T-helper 2 cell treated with Interferon-gamma antibody and Interleukin-4, amounts not matched to agents 5 μg/mL and 100 μg/mL, for 36 hours (primary cell): ENCODE results near the gene VANGL2.

Experiments
- DNase-seq: peaks from one replicate; pipeline ENCODE4 v3.0.0; 2021; ENCODE audit warnings: low spot score
- H3K27ac Mint-ChIP-seq: one replicate; pipeline ENCODE4 v1.8.0; 2021; ENCODE audit warnings: mild to moderate bottlenecking, mixed read lengths
- H3K27me3 Mint-ChIP-seq: one replicate; pipeline ENCODE4 v1.8.0; 2021; ENCODE audit warnings: low read depth, mixed read lengths
- H3K36me3 Mint-ChIP-seq: one replicate; pipeline ENCODE4 v1.8.0; 2021; ENCODE audit warnings: low read depth, mixed read lengths
- H3K4me1 Mint-ChIP-seq: one replicate; pipeline ENCODE4 v1.8.0; 2021; ENCODE audit warnings: low read depth, mixed read lengths
- H3K4me3 Mint-ChIP-seq: one replicate; pipeline ENCODE4 v1.8.0; 2022; ENCODE audit warnings: mild to moderate bottlenecking, moderate library complexity, mixed read lengths
- H3K9me3 Mint-ChIP-seq: one replicate; pipeline ENCODE4 v1.8.0; 2021; ENCODE audit warnings: mixed read lengths

The VANGL2 gene

DNA sequence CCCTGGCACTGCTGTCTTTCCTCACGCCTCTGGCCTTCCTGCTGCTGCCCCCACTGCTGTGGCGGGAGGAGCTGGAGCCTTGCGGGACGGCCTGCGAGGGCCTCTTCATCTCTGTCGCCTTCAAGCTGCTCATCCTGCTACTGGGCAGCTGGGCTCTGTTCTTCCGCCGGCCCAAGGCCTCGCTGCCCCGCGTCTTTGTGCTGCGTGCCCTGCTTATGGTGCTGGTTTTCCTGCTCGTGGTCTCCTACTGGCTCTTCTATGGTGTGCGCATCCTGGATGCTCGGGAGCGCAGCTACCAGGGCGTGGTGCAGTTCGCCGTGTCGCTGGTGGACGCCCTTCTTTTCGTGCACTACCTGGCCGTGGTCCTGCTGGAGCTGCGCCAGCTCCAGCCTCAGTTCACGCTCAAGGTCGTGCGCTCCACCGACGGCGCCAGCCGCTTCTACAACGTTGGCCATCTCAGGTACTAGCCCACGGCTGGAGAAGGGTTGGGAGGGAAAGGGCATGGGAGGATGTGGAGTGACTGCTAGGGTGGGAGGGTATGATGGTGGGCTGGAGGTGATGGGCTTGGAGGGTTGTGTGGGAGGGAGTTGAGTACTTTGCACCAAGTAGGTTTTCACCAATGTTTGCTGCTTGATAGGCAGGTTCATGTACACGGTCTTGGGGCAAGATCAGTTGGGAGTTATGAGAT lies 18.9 kb downstream of the VANGL2 start:
- H3K4me3 Mint-ChIP-seq = no peak overlapping the region
- peaks cover 3% of the 10 kb centered on the region for H3K4me1 Mint-ChIP-seq
- H3K36me3 Mint-ChIP-seq = no peaks in the 10 kb centered on the region
- no peak for DNase-seq
- no peak overlapping the region for H3K27ac Mint-ChIP-seq
- H3K9me3 Mint-ChIP-seq = no peaks in the 10 kb centered on the region
- H3K27me3 Mint-ChIP-seq = peaks cover 3% of the 10 kb centered on the region

DNA sequence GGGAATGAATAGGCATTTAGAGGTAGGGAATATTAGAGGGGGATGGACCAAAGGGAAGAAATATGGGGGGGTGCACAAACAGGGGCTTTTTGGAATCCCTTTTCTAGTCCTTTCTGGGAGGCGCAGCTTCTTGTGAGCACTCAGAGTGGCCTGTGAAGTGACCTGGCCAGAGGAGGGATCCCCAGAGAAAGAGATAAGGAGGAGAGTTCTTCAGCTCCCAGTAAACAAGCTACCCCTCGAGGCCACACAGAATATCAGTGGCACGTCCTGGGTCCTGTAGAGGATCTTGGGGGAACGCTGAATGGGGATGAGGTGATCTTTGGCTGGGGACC lies 19.4 kb downstream of the VANGL2 start:
- Mint-ChIP-seq H3K36me3 (no peaks in the 10 kb centered on the region), H3K9me3 (no peaks in the 10 kb centered on the region), H3K4me3 (no peak overlapping the region), H3K4me1 (peaks cover 3% of the 10 kb centered on the region), H3K27me3 (peaks cover 3% of the 10 kb centered on the region), H3K27ac (no peak overlapping the region)
- DNase-seq = no peak

DNA sequence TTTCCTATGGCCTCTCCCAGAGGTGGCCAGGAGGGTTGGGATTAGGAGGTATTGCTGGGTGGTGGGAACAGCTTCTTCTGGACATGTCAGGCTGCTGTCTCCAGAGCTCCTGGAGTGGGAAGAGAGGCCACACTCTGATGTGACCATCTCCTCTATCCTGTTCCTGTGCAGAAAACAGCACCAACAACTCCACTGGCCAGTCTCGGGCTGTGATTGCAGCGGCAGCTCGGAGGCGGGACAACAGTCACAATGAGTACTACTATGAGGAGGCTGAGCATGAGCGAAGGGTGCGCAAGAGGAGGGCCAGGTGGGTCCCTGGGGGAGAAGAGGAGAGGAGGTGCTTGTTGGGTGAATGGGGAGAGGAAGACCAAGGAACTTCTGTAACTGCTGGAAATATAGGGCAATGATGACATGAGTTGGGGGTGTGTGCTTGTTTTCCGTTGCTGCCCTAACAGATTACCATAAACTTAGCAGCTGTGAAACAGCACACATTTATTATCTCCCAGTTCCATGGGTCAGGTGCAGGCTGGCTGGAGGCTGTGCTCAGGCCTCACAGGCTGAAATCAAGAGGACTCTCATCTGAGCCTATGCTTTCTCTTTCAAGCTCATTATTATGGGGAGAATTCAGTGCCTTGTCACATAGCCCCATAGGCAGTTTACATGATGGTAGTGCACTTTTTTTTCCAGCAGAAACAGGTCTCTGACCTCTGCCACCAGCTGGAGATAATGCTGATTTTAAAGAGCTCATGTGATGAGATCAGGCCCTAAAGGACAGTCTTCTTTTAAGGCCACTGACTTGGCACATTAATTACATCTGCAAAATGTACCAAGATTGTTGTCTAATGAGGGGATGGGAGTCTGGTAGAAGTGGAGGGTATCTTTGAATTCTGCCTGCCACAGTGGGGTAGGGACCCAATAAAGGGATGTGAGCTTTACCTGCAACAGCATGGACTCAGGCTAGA lies 20.8 kb downstream of the VANGL2 start:
- Mint-ChIP-seq H3K27me3 (peaks cover 3% of the 10 kb centered on the region), H3K4me1 (no peaks in the 10 kb centered on the region), H3K36me3 (no peaks in the 10 kb centered on the region), H3K9me3 (no peaks in the 10 kb centered on the region), H3K4me3 (no peak overlapping the region), H3K27ac (no peak overlapping the region)
- DNase-seq = no peak

DNA sequence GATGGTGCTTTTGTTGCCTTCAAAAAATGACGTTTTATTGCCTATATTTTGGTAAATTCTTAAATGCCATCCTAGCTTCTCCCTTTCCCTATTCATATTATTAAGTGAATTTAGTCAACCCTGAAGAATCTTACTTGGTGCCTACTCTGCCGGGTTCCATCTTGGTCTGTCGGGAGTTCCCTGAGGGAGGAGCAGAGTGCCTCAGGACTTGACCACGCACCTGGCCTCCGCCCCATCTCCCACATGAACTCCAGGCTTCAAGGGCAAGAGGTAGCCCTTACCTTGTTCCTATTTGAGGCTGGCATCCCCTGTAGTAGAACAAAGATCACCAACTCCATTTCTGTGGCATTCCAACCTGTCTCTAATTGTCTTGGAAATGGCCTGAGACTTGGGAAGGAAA lies 21.5 kb downstream of the VANGL2 start:
- H3K4me3 Mint-ChIP-seq = no peak overlapping the region
- peaks cover 3% of the 10 kb centered on the region for H3K27me3 Mint-ChIP-seq
- DNase-seq = no peak
- H3K27ac Mint-ChIP-seq = no peak overlapping the region
- no peaks in the 10 kb centered on the region for H3K9me3 Mint-ChIP-seq
- no peaks in the 10 kb centered on the region for H3K36me3 Mint-ChIP-seq
- H3K4me1 Mint-ChIP-seq = no peaks in the 10 kb centered on the region

DNA sequence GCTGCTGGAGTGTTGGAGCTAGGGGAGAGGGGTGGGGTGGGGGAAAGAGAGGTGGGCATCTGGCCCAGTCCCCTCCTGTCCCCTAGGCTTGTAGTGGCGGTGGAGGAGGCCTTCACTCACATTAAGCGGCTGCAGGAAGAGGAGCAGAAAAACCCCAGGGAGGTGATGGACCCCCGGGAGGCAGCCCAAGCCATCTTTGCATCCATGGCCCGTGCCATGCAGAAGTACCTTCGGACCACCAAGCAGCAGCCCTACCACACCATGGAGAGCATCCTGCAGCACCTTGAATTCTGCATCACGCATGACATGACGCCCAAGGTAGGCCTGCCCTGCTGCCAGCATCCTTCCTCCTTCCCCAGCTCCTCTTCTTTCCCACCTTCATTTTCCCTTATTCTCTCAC lies 23.6 kb downstream of the VANGL2 start:
- H3K9me3 Mint-ChIP-seq = no peaks in the 10 kb centered on the region
- no peaks in the 10 kb centered on the region for H3K27me3 Mint-ChIP-seq
- no peak overlapping the region for H3K27ac Mint-ChIP-seq
- no peaks in the 10 kb centered on the region for H3K36me3 Mint-ChIP-seq
- no peak overlapping the region for H3K4me3 Mint-ChIP-seq
- H3K4me1 Mint-ChIP-seq = peaks cover 14% of the 10 kb centered on the region
- DNase-seq = no peak

DNA sequence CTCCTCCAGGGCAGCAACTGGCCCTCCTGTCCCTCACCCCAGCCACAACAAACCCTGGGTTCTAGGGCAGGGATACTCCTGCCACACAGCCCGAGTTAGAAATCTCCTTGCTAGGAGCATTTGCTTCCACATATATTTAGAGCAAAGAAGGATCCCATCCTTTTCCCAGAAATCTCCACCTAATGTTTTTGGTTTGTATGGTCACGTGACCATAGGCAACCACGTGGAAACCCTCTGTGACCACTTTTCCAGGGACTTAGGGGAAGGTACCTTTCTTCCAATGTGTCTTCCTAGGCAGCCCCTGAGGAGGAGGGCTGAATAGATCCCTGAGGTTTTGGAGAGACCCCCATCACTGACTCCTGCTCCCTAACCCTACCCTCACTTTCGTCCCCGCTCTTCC lies 25.5 kb downstream of the VANGL2 start:
- no peak for DNase-seq
- Mint-ChIP-seq H3K4me1 (peaks cover 30% of the 10 kb centered on the region), H3K27me3 (no peaks in the 10 kb centered on the region), H3K9me3 (no peaks in the 10 kb centered on the region), H3K36me3 (no peaks in the 10 kb centered on the region), H3K27ac (no peak overlapping the region), H3K4me3 (no peak overlapping the region)

DNA sequence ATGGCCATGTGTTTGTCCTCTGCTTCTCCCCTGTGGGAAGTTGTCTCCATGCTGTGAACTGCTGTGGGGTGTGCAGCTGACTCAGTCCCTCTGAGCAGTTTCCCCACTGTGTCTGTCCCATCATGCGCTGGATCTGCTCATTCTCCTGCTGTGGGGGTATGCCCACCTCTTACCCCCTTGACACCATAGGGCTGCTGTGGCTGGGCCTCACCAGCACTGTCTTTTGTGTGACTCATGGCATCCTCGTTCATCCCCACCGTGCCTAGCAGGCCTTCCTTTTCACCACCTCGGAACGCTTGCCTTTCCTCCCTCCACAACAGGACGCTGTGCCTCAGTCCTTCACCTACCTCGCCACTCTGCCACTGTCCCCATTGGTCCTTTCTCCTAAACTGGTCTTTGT lies 27.3 kb downstream of the VANGL2 start:
- Mint-ChIP-seq H3K9me3 (no peaks in the 10 kb centered on the region), H3K27me3 (no peaks in the 10 kb centered on the region), H3K36me3 (no peaks in the 10 kb centered on the region), H3K27ac (peak overlapping the region; percentile 77), H3K4me3 (no peak overlapping the region), H3K4me1 (peaks cover 41% of the 10 kb centered on the region)
- DNase-seq = no peak

DNA sequence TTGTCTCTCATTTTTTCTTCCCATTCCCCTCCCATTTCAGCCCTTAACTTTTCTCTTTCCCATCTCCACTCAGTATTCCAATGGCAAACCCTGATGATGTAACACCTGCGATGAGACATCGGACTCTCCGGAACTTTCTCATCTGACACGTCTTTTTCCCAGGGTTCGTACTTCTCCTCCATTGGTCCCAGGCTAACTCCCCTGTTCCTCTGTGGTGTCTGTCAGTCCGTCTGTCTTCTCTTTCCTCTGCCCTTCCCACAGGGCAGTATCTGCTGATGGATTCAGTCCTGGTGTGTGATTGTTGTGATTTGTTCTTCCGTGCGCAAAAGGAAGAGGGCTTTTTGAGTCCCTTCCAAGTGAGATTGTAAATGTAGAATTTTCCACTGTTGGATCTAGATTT lies 27.7 kb downstream of the VANGL2 start:
- Mint-ChIP-seq H3K27ac (peak overlapping the region; percentile 77), H3K4me3 (peak overlapping the region; percentile 49), H3K36me3 (no peaks in the 10 kb centered on the region), H3K9me3 (no peaks in the 10 kb centered on the region), H3K4me1 (peaks cover 45% of the 10 kb centered on the region), H3K27me3 (no peaks in the 10 kb centered on the region)
- no peak for DNase-seq

DNA sequence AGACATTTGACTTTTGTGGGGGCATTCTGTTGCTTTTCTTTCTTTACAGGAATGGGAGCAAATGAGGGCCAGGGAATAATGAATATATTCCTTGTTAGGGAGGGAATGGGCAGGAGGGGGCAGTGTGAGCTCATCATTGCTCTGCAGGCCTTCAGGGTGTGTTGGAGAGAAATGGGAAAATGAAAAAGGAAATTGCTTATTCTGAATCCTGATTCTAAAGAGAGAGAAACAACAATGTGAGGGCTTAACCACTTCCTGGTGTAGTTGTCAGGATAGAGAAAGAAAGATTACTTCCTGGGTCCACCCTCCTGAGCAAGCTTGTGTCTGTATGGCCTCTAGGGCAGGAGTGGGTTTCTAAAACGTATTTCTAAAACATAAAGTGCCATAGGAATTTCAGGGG lies 28.3 kb downstream of the VANGL2 start:
- peak overlapping the region; percentile 62 for H3K4me3 Mint-ChIP-seq
- H3K36me3 Mint-ChIP-seq = peaks cover 2% of the 10 kb centered on the region
- peaks cover 2% of the 10 kb centered on the region for H3K9me3 Mint-ChIP-seq
- H3K27me3 Mint-ChIP-seq = no peaks in the 10 kb centered on the region
- peak overlapping the region; percentile 88 for H3K27ac Mint-ChIP-seq
- H3K4me1 Mint-ChIP-seq = peaks cover 46% of the 10 kb centered on the region
- DNase-seq = no peak

DNA sequence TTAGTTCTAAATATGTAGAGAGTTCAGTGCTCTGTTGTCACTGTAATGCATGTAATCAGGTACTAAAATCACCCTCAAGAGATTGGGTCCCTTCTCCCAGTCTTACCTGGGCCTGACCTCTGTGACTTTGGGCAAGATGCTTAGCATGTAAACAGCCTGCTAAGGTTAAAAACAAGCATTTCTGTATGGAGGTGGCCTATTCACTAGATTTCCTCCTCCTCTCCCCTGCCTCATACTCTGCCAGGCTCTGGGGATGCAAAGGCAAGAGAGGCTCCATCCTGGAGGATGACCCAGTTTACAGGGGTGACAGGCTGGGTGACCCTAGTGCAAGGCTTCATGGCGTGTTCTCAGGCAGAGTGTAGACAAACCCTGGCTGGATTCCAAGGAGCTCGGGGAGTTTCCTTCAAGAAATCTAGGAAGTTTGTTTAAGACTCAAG lies 28.8 kb downstream of the VANGL2 start:
- Mint-ChIP-seq H3K36me3 (peaks cover 2% of the 10 kb centered on the region), H3K4me1 (peaks cover 46% of the 10 kb centered on the region), H3K4me3 (peak overlapping the region; percentile 36), H3K27ac (peak overlapping the region; percentile 88), H3K9me3 (peaks cover 7% of the 10 kb centered on the region), H3K27me3 (no peaks in the 10 kb centered on the region)
- peak; percentile 22 for DNase-seq

DNA sequence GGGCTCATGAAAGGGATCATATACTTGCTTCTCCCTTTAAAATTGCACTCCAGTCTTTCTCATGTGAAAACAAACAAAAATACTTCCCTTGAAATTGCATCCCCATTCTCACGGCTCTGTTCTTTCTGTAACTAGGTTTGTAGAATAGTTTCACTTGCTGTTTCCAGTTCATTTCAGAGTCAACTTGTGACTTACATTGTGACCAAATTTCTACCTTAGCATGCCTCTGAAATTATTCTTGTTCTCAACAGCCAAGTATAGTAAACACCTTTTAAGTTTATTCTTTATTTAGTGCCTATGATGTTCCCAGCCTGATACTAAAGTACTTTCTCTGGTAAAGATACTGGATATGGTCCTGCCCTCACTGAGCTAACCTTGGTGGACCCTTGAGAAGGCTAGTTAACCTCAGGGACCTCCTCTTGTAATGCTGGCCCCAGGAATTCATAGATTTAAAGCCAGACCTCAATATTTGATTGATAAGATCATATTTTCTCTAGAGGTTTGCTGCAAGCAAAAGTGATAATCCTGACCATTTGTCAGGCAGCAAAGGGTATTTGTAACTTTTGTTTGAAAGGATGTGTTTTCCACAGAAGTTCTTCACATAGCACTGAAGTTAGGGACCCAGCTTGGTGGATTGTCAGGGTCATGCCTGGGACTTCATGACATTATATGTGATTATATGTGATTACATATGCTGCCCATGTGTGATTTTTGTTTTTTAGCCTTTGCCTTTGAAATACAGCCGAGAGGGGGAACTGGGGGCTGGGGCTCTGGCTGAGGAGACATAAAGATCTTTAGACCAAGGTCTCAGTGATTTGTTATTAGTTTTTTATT lies 29.6 kb downstream of the VANGL2 start:
- peaks cover 14% of the 10 kb centered on the region for H3K9me3 Mint-ChIP-seq
- H3K4me1 Mint-ChIP-seq = peaks cover 48% of the 10 kb centered on the region
- H3K27ac Mint-ChIP-seq = peak overlapping the region; percentile 88
- no peaks in the 10 kb centered on the region for H3K27me3 Mint-ChIP-seq
- H3K4me3 Mint-ChIP-seq = peak overlapping the region; percentile 36
- DNase-seq = no peak
- peaks cover 6% of the 10 kb centered on the region for H3K36me3 Mint-ChIP-seq

DNA sequence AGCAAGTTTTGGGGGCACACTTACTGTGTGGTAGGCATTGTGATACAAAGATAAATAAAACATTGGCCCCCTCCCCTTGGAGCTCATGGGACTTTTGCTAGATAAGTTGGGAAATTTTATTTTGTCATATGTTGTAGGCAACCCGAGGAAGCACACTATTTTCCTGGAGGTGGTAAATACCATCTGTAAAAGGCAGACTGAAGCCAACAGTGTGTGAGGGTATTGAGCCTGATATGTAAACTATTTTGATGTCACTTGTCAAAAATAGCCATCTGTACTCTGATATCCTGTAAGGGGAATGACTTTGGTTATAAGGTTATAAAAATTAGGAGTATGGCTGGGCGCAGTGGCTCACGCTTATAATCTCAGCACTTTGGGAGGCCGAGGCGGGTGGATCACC lies 30.6 kb downstream of the VANGL2 start:
- Mint-ChIP-seq H3K4me1 (peaks cover 50% of the 10 kb centered on the region), H3K36me3 (peaks cover 6% of the 10 kb centered on the region), H3K4me3 (no peak overlapping the region), H3K27me3 (no peaks in the 10 kb centered on the region), H3K27ac (no peak overlapping the region), H3K9me3 (peaks cover 16% of the 10 kb centered on the region)
- no peak for DNase-seq

DNA sequence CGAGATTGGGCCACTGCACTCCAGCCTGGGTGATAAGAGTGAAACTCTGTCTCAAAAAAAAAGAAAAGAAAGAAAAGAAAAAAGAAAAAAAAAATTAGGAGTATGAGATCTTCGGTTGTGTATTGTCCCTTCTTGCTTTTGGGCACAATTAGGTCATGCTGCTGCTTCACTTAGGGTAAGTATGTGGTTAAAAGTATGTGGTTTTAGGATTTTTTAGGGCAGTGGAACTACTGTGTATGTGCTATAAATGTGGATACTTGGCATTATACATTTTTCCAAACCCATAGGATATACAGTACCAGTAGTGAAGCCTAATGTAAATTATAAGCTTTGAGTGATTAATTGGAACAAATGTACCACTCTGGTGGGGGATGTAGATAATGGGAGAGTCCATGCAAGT lies 31.2 kb downstream of the VANGL2 start:
- Mint-ChIP-seq H3K4me3 (peak overlapping the region; percentile 14), H3K27me3 (no peaks in the 10 kb centered on the region), H3K36me3 (peaks cover 6% of the 10 kb centered on the region), H3K9me3 (peaks cover 16% of the 10 kb centered on the region), H3K27ac (peak overlapping the region; percentile 24), H3K4me1 (peaks cover 53% of the 10 kb centered on the region)
- DNase-seq = no peak

DNA sequence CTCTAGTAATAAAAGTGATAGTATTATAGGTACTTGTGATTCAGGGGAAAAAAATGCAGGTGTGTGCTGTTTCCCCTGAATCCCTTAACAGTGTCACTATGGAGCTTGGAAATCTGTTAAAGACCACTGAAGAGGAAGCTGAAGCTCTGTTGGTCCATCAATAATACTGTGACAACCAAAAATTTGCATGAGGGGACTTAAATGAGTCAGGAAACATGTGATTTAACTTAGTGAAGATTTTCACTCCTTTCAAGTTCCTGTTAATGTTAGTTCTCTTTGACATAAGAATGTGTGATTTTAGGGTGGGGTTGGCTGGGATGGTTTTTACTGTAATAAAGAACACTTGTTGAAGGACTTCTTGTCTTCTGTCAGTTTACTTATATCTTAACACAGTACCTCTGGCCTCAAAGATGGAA lies 32.0 kb downstream of the VANGL2 start:
- Mint-ChIP-seq H3K4me3 (peak overlapping the region; percentile 21), H3K9me3 (peaks cover 16% of the 10 kb centered on the region), H3K27ac (peak overlapping the region; percentile 73), H3K4me1 (peaks cover 58% of the 10 kb centered on the region), H3K27me3 (no peaks in the 10 kb centered on the region), H3K36me3 (peaks cover 6% of the 10 kb centered on the region)
- DNase-seq = no peak
